ENCODE results near the gene AGRP.
"Not testable (repeated sequence)": the region's sequence is repeated elsewhere in the genome, so short reads cannot be mapped to it uniquely, and the experiment has no call there.

The AGRP gene, protein sequence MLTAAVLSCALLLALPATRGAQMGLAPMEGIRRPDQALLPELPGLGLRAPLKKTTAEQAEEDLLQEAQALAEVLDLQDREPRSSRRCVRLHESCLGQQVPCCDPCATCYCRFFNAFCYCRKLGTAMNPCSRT

DNA sequence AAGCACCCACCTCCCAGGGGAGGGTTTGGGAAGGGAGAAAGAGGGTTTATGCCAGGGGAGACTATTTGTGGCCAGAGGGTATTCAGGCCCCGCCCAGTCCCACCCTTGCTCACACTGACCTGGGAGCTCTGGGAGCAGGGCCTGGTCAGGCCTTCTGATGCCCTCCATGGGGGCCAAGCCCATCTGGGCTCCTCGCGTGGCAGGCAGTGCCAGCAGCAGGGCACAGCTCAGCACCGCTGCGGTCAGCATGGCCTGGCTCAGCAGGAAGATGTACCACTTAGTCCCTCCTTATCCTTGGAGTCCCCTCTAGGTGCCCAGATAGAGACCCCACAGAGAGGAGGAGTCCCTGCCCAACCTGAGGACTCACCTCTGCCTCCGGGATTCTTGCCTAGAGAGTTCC, at the start of gene AGRP:
TSS of gene AGRP (minus strand) at position 398 of the 400 bp plus-strand sequence. CDS start at position 249, 149 bp downstream.
- DNase-seq (ENCODE audit: low read depth in 2 of 2): no peak

DNA sequence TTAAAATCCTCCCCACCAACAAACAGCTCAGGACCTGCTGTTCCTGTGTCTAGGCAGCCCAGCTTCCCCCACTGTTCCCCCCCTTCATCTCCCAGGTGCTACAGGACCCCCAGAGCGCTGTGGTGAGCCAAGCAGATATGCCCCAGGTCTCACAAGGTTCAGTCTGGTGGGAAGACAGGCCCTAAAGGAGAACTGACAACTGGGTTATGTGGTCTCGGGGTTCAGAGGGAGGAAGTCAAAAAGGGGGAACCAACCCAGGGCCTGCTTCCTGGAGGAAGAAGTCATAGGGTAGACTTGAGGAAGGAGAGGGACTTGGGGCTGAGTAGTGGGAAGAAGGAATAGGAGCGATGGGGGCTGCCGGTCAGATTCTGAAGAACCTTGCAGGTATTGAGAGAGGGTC, 47.9 kb upstream of the AGRP start:
- DNase-seq (ENCODE audit: low read depth in 2 of 2): no peak

DNA sequence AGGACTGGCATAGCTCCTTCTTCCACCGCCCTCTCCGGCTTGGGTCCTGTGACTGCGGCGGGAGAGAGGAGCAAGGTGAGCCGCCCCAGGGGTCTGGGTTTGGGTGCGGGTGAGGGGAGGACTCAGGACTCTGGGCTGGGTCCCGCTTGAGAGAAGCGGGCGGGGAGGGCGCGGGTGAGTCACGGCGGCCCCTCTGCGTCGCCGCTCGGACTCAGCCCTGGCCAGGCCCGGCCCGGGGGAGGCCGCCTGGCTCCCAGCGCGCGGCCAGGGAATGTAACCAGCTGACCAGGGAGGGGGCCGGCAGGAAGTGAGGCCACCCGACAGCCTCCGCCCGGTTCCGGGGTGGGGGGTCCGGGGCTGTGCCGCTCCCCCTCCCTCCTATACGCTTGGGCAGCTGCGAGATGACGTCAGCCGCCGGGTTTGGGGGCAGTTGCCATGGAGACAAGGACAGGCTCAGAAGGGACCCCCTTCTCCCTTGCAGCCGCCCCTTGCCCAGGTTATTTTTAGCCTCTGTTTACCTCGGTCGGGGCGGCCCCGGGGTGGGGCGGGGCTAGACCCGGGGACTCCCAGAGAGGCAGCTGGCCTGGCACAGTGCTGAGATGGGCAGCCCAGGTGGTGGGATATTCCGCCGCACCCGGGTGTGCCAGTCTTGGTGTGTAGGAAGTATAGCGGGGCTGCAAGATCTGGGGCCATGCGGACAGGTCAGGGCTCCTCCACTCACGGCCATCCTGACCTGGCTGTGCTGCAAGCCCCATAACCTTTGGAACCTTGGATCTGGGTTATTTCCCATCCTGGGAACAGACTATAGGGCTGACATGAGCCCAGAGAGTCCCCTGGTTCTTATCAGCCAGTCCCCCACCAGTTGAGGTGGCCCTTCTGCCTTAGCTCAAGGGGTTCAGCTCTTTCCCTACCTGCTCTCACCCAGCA, 46.9 kb upstream of the AGRP start:
- DNase-seq (ENCODE audit: low read depth in 2 of 2): no peak

DNA sequence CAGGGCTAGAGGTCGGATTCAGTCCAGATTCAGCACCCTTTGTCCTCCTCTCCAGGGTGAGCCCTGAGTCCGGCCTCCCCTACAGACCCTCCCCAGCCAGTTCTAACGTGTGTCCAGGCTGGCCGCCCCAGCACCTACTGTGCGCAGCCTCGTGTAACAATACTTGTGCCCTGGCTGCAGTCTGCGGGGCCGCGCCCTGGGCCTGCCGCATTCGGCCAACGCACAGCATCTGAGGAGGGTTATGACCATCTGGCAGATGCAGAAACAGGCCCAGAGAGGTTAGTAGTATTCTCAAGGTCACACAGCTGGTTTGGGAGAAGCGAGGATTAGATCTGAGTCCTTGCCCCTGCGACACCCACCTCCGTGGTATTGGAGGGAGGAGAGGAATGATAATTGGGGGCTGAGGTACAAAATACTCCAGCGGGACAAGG, 46.2 kb upstream of the AGRP start:
- DNase-seq (ENCODE audit: low read depth in 2 of 2): no peak

DNA sequence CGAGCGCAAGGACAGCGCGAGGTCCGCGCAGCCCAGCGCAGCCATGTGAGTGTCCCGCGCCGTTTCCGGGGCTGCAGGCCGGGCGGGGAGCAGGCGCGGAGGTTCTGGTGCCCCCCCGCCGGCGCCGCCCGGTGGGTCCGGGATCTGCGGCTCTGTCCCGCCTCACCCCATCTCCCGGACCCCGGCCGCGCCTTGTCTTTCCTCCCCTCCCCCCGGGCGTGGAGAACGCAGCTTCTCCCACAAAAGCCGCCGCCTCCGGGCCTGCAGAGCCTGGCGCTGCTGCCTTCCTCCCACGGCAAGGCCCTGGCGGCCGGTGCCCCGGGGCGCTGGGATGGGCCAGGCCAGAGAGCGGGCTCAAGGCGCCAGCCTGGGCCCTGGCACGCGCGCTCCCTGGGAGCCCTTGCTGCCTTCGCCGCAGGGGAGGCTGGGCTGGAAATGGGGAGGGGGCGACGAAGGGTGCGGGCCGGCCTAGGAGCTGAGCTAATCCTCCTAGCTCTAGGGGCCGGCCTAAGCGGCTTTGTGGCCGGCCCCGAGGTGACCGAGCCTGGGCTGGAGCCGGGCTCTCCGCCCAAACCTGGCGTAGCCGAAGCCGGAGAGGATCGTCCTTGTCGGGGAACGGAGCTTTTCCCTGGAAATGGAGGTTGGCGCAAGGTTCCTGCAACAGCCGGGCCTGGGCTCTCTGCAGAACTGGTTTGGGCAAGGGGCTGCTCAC, 45.7 kb upstream of the AGRP start:
- DNase-seq (ENCODE audit: low read depth in 2 of 2): no peak

DNA sequence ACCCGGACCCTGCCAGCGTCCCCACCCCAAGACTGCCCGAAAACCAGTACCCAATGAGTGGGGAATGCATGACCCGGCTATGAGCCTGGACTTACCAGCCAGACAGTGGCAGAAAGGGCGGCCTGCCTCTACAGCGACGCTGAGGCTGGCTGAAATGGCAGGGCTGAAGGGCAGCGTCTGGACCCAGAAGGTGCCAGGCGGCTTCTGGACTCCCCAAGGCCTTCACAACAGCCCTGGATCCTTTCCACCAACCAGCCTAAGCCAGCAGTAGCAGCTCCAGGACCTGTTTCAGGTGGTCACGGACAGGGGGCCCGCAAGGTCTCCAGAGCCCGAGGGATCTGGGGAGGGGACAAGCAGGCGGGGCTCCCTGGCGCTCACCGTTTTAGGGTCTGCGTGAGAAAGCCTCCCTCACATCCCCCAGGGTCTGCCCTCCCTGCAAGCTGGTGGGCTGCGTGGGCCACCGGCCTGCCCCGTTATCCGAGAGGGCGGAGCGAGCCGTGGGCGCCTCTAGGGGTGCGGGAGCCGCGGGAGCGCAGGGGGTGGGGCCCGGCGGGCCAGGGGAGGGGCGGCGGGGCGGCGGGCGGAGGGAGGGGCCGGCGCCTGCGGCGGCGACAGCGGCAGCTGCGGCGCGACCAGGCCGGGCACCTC, 45.0 kb upstream of the AGRP start, which contains the start of gene RIPOR1:
TSS of gene RIPOR1 (plus strand) at position 608 of the 648 bp plus-strand sequence. CDS start 9,618 bp downstream, outside the sequence.
- DNase-seq (ENCODE audit: low read depth in 2 of 2): no peak

DNA sequence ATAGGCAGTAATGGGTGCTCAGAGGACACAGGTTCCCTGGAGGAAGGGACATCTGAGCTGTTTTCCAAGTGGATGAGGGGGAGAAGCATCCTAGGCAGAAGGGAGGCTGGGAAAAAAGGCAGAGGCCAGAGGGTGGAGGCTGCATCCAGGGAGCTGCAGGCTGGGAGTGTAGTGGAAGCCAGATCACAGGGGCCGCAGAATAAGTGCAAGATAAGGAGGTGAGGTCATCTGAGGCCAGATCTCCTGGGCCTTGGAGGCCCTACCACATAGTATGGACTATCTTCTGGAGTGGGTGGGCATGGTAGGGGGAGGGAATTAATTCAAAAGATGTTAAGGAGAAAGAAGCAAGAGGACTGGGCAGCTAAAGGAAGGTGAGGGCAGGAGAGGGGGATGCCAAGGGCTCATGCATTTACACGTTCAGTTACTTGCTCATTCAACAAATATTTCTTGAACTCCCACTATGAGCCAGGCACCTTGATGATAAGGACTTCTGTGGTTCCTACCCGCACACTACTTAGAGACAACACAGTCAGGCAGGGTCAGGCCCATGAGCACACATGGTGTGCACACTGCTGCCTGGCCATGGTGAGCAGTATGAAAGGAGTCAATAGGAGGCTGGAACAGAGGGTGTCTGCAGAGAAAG, 42.9 kb upstream of the AGRP start:
- DNase-seq (ENCODE audit: low read depth in 2 of 2): no peak

DNA sequence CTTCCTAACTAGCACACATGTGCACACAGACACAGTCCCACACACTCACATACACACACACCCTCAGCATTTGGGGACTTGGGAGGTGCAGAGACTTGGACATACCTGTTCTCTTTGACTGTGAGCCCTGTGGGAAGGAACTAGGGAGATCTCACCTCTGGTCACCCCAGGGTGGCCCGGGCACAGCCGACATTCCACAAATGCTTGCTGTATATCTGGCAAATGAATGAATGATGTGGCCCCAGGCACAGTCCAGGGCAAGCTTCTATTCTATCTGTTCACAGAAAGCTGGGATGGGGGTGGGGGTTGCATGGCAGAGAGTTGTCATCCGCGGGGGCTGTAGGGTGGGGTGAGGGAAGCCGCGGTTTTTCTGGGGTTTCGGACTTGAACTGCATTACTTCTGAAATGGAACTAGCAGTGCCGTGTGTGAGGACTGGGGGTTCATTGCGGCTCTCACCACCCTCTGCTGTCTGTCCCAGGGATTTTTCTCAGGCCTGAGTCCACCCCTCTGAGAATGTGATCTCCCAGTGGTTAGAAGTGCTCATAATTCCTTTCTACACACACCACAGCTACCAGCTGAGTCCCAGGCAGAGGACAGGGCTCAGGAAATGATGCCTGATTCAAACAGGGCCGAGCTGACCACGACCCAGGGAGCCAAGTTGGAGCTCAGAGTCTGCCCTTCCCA, 42.0 kb upstream of the AGRP start:
- DNase-seq (ENCODE audit: low read depth in 2 of 2): no peak

DNA sequence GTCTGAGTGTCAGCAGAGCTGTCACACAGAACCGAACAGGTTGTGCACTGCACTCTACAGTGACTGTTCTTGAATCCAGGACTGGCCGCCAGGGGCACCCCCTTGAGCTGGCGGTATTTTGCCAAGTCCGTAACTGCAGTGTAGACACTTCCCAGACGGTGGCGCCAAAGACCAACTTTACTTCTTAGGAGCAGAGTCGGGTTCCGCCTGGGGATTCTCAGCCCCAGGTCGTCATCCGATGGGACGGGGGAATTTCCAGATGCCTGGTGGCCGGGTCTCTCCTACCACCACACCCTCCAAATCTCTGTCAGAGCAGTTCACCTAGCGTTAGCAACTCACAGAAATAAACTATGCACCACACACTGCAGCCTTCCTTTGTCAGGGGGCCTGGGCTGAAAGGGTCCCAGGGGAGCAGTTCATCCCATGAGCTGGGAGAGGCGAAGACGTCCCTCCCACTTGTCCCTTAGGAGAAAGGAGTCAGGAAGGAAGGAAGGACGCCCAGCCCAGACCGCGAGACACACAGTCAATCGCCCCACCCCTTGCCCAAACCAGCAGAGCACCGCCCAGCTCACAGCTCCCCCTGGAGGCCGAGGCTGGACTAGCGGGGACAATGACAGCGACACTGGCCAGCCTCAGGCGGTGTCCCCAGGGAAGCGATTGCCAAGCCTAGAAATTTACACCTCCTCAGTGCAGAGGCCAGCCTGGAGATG, 37.9 kb upstream of the AGRP start:
- DNase-seq (ENCODE audit: low read depth in 2 of 2): peak; percentile 92 to 97

DNA sequence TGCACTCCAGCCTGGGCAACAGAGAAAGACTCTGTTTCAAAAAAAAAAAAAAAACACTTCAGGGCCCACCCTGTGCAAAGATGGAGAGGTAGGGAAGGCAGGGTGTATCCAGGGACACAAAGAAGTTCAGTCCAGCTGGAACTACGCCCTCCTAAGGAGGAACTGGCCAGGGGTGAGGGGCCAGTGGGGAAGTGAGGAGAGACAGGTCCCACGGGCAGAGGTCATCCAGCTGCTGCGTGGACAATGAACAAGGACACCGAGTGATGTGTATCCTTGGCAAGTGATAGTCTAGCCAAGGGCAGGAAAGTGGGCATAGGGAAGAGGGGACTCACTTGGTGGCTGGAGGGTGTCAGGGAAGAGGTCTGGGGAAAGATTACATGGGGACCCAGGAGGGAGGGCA, 35.9 kb upstream of the AGRP start:
- DNase-seq (ENCODE audit: low read depth in 2 of 2): no peak

DNA sequence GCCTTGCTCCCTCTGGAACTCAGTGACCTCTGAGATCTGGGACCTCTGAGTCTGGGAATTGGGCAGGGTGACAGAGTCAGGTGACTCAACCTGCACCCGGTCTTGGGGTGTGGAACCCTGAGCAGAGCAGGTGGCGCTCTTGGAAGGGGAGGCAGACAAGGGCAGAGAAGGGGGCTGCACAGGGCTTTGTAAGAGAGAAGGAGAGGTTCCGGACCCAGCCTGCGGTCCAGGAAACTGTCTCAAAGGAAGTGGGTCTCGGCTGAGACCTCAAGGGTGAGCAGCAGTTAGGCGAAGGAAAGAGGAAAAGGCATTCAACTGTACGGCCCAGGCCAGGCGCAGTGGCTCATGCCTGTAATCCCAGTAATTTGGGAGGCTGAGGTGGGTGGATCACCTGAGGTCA, 35.3 kb upstream of the AGRP start:
- DNase-seq (ENCODE audit: low read depth in 2 of 2): no peak

DNA sequence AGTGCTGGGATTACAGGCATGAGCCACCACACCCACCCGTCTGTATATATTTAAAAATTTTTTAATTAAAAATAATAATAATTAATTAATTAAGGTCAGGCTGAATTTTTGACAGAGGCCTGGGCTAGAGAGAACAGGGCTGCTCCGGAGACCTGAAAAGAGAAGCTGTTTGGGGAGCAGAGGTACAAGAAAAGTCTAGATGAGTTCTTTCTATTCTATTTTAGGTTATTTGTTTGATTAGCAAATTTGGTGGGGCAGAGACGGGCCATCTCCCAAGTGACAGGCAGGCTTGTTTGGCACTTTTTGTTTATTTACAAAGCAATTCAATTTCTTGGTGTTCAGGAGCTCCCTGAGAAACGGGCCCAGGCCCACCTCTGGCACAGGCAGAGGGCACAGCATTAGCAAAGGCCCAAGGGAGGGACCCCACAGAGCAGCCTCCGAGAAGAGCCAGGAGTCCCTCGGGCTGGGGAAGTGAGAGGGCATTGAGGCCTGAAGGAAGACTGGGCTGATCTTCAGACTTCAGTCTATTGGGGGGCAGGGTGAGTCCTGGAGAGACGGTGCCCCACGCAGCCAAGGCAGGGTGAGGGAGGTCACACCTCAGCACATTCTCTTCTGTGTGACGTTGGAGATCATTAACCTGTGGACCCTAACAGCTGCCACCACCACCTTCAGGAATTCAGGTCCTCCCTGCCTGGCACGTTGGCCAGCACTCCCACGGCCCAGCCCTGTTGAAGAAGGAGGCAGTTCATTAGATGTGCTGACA, 34.5 kb upstream of the AGRP start:
- no peak for DNase-seq (ENCODE audit: low read depth in 2 of 2)

DNA sequence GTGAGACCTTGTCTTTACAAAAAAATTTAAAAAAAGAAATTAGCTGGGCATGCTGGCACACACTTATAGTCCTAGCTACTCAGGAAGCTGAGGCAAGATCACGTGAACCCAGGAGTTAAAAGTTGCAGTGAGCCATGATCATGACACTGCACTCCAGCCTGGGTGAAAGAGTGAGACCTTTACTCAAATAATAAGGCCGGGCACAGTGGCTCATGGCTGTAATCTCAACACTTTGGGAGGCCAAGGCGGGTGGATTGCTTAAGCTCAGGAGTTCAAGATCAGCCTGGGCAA, 33.8 kb upstream of the AGRP start:
- no peak for DNase-seq (ENCODE audit: low read depth in 2 of 2)

DNA sequence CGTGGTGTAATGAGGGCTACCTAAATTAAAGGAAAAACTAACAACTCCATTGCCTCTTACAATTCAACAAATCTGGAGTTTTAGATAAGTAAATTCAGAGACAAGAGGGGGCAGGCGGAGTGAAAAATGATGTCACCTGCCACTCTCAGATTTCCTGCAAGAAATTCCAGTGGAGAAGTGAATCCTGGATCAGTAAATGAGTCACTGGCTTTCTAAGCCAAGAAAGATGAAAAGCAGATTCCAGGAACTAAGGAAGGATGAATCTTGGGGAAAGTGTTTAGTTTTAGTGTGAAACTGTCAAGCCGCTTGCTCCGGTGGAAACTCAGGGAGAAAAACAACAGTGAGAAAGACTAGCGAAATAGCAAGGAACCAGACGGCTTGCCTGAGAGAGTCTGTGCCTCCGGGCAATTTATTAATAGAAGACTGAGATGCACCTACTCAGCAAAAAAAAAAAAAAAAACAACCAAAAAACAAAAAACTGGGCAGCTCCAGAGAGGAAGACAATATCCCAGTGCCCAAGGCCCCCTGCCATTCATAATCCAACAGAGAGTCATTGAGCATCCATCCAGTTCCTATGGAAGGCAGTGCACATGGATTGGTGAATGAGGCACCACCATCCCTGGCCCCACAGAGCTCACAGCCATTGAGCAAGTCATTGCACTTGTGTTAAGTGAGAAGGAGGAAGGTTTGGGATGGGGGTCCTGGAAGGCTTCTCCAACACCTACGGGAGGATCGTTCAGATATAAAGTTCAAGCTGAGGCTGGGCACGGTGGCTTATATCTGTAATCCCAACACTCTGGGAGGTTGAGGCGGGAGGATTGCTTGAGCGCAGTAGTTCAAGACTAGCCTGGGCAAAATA, 33.2 kb upstream of the AGRP start:
- no peak for DNase-seq (ENCODE audit: low read depth in 2 of 2)

DNA sequence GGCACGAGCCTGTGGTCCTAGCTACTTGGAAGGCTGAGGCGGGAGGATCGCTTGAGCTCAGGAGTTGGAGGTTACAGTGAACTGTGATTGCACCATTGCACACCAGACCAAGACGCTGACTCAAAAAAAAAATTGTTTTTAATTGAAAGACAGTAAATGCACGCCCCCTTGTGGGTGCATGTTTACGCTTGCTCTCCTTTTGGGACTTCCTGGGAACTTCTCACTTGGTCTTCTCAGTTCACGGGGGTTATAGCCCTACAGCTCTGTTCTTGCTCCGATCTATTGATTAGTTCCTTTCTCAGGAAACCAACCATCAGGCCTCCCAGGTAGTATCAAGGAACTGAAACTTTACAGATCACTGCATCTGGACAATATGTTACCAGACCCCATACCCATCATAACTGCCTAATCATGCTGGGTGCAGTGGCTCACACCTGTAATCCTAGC, 31.1 kb upstream of the AGRP start:
- DNase-seq (ENCODE audit: low read depth in 2 of 2): peak; percentile 62 to 65

DNA sequence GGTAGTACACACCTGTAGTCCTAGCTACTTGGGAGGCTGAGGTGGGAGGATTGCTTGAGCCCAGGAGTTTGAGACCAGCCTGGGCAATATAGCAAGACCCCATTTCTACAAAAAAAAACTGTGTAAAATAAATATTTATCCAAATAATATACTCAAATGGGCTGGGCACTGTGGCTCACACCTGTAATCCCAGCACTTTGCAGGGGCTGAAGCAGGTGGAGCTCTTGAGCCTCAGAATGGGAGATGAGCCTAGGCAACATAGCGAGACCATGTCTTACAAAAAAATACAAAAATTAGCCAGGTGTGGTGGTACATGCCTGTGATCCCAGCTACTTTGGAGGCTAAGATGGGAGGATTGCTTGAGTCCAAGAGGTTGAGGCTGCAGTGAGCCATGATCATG, 30.5 kb upstream of the AGRP start:
- DNase-seq (ENCODE audit: low read depth in 2 of 2): not testable (repeated sequence)

DNA sequence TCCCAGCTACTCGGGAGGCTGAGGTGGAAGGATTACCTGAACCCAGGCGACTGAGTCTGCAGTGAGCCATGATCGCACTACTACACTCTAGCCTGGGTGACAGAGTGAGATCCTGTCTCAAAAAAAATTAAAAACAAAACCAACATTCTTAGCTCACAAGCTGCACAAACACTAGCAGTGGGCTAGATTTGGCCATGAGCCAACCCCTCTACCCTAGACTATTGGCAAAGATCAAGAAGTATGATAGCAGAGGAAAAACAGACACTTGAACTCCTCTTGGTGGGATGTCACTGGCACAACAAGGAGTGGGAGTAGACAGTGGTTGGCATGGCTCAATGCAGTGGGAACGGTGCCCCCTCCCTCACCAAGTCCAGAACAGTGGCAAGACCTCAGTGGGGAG, 25.7 kb upstream of the AGRP start:
- DNase-seq (ENCODE audit: low read depth in 2 of 2): no peak

DNA sequence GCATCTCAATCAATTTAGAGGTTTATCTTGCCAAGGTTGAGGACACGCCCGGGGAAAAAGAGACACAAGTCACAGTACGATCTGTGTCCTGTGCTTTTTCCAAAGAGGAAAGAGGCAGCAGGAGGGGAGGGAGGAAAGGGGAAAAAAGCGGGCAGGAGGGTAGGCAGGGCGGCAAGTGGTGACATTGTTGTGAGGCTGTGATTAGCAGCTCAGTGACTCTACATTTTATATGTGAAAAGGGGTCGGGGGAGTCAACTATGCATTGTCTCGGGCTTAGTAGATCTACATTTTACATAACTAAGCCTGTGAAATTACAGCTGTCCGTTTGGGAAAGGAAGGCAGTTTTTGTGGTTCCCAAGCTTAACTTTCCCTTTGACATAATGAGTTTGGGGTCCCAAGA, 23.1 kb upstream of the AGRP start:
- no peak for DNase-seq (ENCODE audit: low read depth in 2 of 2)
